ENCODE measurements around the gene TNIP1.

- TF ChIP-seq TCF12 (IDR thresholded peaks at IDR 0.05) (no peak), SIN3A (IDR thresholded peaks at IDR 0.05; ENCODE audit: borderline replicate concordance, low read depth, low read length) (no peak), GABPA (IDR thresholded peaks at IDR 0.05; ENCODE audit: low read depth) (no peak), CTCF (IDR thresholded peaks at IDR 0.05) (no peak), SMC3 (IDR thresholded peaks at IDR 0.05; ENCODE audit: low read depth, low read length) (no peak), USF2 (IDR thresholded peaks at IDR 0.05; ENCODE audit: borderline replicate concordance, low read depth, low read length) (no peak), MAX (IDR thresholded peaks at IDR 0.05; ENCODE audit: low read depth) (no peak), TEAD4 (IDR thresholded peaks at IDR 0.05; ENCODE audit: borderline replicate concordance, insufficient read depth) (no peak), MEF2A (IDR thresholded peaks at IDR 0.05; ENCODE audit: borderline replicate concordance, low read depth) (no peak), EP300 (IDR thresholded peaks at IDR 0.05; ENCODE audit: borderline replicate concordance in 1 of 2, low read depth in 1 of 2, low read length in 1 of 2) (no peak), MXI1 (IDR thresholded peaks at IDR 0.05; ENCODE audit: low read depth, low read length) (no peak), POLR2AphosphoS5 (IDR thresholded peaks at IDR 0.05; ENCODE audit: low read depth, low read length) (no peak), TAF1 (IDR thresholded peaks at IDR 0.05; ENCODE audit: borderline replicate concordance, low read depth, low read length) (no peak), RAD21 (IDR thresholded peaks at IDR 0.05; ENCODE audit: low read length) (no peak)
These were observed 50.8 kb downstream of the TNIP1 start for GRCh38 chr5:151030056-151030336.

Data from SK-N-SH (cell line).